ENCODE data around the gene ZNF845.
"Not testable (repeated sequence)": the region's sequence is repeated elsewhere in the genome, so short reads cannot be mapped to it uniquely, and the experiment has no call there.

ZNF845 gene

DNA sequence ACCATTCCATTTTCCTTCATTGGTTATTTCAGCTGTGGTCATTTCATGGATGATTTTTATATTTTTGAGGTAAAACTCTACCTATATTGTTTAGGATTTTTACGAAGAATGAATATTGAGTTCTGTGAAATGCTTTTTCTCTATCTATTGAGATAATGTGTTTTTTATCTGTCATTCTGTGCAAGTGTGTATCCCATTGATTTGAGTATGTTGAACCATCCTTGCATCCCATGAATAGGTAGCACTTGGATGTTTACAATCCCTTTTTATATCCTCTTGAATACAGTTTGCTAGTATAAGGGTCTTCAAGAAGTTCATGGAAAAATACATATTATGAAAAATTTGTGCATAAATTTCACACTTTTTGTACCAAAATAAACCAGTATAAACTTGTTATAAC is 22.2 kb downstream of the ZNF845 start:
- no peak for TF ChIP-seq EZH2phosphoT487 (IDR thresholded peaks at IDR 0.05; ENCODE audit: low read depth)
- no peak for TF ChIP-seq CTCF (IDR thresholded peaks at IDR 0.05; ENCODE audit: low read depth, low read length)
- no peak overlapping the region for H2AFZ ChIP-seq (ENCODE audit: low read depth, low read length)
- H3K4me2 ChIP-seq (ENCODE audit: low read length) = no peak overlapping the region
- no peaks in the 10 kb centered on the region for H3K36me3 ChIP-seq (replicated peaks; ENCODE audit: low read depth, low read length)
- no peaks in the 10 kb centered on the region for H3K4me1 ChIP-seq (ENCODE audit: low read length)
- H4K20me1 ChIP-seq (ENCODE audit: insufficient read depth, low read length) = no peaks in the 10 kb centered on the region
- peaks cover 14% of the 10 kb centered on the region; the same call in 1 of the 2 replicates for H3K9me3 ChIP-seq (ENCODE audit: insufficient read depth, low read length)
- H3K9ac ChIP-seq (ENCODE audit: low read length) = no peak overlapping the region
- H3K27me3 ChIP-seq (ENCODE audit: low read depth, low read length) = no peaks in the 10 kb centered on the region
- H3K4me3 ChIP-seq (ENCODE audit: low read length) = no peak overlapping the region
- no peaks in the 10 kb centered on the region for H3K79me2 ChIP-seq (ENCODE audit: low read length)
- no peak overlapping the region for H3K27ac ChIP-seq (ENCODE audit: low read length)

GRCh38 chr19:53357821-53358581 is 24.5 kb downstream of the ZNF845 start:
- H3K9ac ChIP-seq (ENCODE audit: low read length) = no peak overlapping the region
- no peak overlapping the region for H3K4me3 ChIP-seq (ENCODE audit: low read length)
- no peaks in the 10 kb centered on the region for H3K79me2 ChIP-seq (ENCODE audit: low read length)
- H3K9me3 ChIP-seq (ENCODE audit: insufficient read depth, low read length) = peaks cover 8% of the 10 kb centered on the region; the same call in 1 of the 2 replicates
- no peaks in the 10 kb centered on the region for H4K20me1 ChIP-seq (ENCODE audit: insufficient read depth, low read length)
- TF ChIP-seq CTCF (IDR thresholded peaks at IDR 0.05; ENCODE audit: low read depth, low read length) = no peak
- TF ChIP-seq EZH2phosphoT487 (IDR thresholded peaks at IDR 0.05; ENCODE audit: low read depth) = no peak
- no peak overlapping the region for H3K27ac ChIP-seq (ENCODE audit: low read length)
- no peaks in the 10 kb centered on the region for H3K36me3 ChIP-seq (replicated peaks; ENCODE audit: low read depth, low read length)
- H3K27me3 ChIP-seq (ENCODE audit: low read depth, low read length) = no peaks in the 10 kb centered on the region
- no peak overlapping the region for H2AFZ ChIP-seq (ENCODE audit: low read depth, low read length)
- H3K4me1 ChIP-seq (ENCODE audit: low read length) = no peaks in the 10 kb centered on the region
- H3K4me2 ChIP-seq (ENCODE audit: low read length) = no peak overlapping the region

GRCh38 chr19:53360056-53360455 is 26.5 kb downstream of the ZNF845 start:
- not testable (repeated sequence) for H3K4me1 ChIP-seq (ENCODE audit: low read length); H4K20me1 ChIP-seq (ENCODE audit: insufficient read depth, low read length); H2AFZ ChIP-seq (ENCODE audit: low read depth, low read length); H3K27me3 ChIP-seq (ENCODE audit: low read depth, low read length); H3K36me3 ChIP-seq (replicated peaks; ENCODE audit: low read depth, low read length); H3K27ac ChIP-seq (ENCODE audit: low read length); H3K79me2 ChIP-seq (ENCODE audit: low read length); H3K9me3 ChIP-seq (ENCODE audit: insufficient read depth, low read length); H3K9ac ChIP-seq (ENCODE audit: low read length); H3K4me2 ChIP-seq (ENCODE audit: low read length); H3K4me3 ChIP-seq (ENCODE audit: low read length)

DNA sequence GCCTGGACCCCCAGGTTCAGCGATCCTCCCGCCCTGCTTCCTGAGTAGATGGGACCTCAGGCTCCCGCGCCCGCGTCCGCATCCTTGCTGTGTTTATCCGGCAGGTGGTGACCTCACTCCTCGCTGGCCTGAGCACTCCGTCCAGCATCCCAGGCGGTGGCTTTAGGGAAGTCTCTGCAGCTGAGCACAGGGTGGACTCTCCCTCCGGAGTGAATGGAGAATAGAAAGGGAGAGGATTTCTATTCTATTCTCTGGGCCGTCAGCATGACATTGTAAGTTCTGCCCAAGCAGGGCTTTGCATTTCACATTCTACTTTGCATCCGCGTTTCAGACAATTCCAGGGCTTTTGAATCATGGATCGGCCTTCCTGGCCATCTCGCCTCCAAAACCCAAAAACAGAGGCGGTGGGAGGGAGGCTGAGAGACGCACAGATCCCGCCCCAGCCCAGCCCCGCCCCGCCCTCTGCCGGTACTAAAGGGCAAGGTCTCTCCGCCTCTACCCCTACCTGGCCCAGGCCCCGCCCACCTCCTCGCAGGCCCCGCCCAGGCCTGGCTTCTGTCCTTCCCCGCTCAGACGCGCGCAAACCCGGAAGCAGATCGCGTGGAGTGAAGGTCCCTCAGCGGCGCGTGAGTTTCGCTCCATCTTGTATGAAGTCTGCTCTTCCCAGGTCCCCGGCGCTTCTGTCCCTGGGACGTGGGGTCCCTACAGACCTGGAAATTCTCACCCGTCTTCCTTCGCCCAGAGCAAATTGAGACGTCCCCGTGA is 31.8 kb downstream of the ZNF845 start, which contains the start of gene ZNF525:
Gene ZNF525, plus strand, starts transcription at position 572 of the 765 bp plus-strand sequence. CDS start 6,577 bp downstream, outside the sequence.
- TF ChIP-seq CTCF (IDR thresholded peaks at IDR 0.05; ENCODE audit: low read depth, low read length) (no peak), EZH2phosphoT487 (IDR thresholded peaks at IDR 0.05; ENCODE audit: low read depth) (no peak)
- no peaks in the 10 kb centered on the region for H3K36me3 ChIP-seq (replicated peaks; ENCODE audit: low read depth, low read length)
- H3K27me3 ChIP-seq (ENCODE audit: low read depth, low read length) = no peaks in the 10 kb centered on the region
- no peaks in the 10 kb centered on the region for H3K9me3 ChIP-seq (ENCODE audit: insufficient read depth, low read length)
- peak within 1 kb of the TSS; percentile 51 for H3K9ac ChIP-seq (ENCODE audit: low read length)
- no peaks in the 10 kb centered on the region for H3K79me2 ChIP-seq (ENCODE audit: low read length)
- peak within 1 kb of the TSS; percentile 62 for H3K4me2 ChIP-seq (ENCODE audit: low read length)
- H2AFZ ChIP-seq (ENCODE audit: low read depth, low read length) = no peak within 1 kb of the TSS
- H3K4me1 ChIP-seq (ENCODE audit: low read length) = no peaks in the 10 kb centered on the region
- H3K27ac ChIP-seq (ENCODE audit: low read length) = no peak within 1 kb of the TSS
- peak within 1 kb of the TSS; percentile 75 for H3K4me3 ChIP-seq (ENCODE audit: low read length)
- no peaks in the 10 kb centered on the region for H4K20me1 ChIP-seq (ENCODE audit: insufficient read depth, low read length)
